Right ventricle myocardium superior (tissue), 1 donor: ENCODE data around the gene MYLK3. TPM values are rescaled to one million over a fixed set of nuclear protein-coding genes. Genes with fewer than 3 reads are reported as not detected.
"Not testable (repeated sequence)": the region's sequence is repeated elsewhere in the genome, so short reads cannot be mapped to it uniquely, and the experiment has no call there.

Source experiments
- ATAC-seq: fragments of 200-7000 bp; cut with Tn5 transposase; one replicate; pipeline ENCODE4 v1.9.1; 2020; ENCODE audit warnings: mild to moderate bottlenecking; ENCODE audit not compliant: poor library complexity
- DNase-seq: peaks from one replicate; pipeline ENCODE4 v3.0.0-alpha.2; 2020
- intact Hi-C: fragments of 100-400 bp; cut with DNase I; formaldehyde crosslinking; loops from one replicate; pipeline ENCODE4 v1.11.2; 2022
- total RNA-seq: library from RNA; stranded (reverse); fragmentation: NEBNext Ultra II Directional; extraction: Animal tissue kit (Norgen Biotek cat#: 25700); gene quantifications from one replicate; pipeline ENCODE4 v1.2.1, GENCODE V29; 2021
- donor health status: DM: no; HTN: yes; CAD: no; lungs with severe emphysema.

MYLK3 gene
- total RNA-seq, 1 donor from 2014 or later = 304 TPM

GRCh38 chr16:46702030-46702429, 46.1 kb downstream of the MYLK3 start:
- DNase-seq (no peak), ATAC-seq (no peak)
- intact Hi-C loops = no loop called here

GRCh38 chr16:46701615-46702014, 46.5 kb downstream of the MYLK3 start:
- ATAC-seq = no peak
- no peak for DNase-seq
- intact Hi-C loops = no loop called here

GRCh38 chr16:46700048-46700447, 48.1 kb downstream of the MYLK3 start:
- intact Hi-C loops = no loop called here
- no peak for DNase-seq
- ATAC-seq = no peak

DNA sequence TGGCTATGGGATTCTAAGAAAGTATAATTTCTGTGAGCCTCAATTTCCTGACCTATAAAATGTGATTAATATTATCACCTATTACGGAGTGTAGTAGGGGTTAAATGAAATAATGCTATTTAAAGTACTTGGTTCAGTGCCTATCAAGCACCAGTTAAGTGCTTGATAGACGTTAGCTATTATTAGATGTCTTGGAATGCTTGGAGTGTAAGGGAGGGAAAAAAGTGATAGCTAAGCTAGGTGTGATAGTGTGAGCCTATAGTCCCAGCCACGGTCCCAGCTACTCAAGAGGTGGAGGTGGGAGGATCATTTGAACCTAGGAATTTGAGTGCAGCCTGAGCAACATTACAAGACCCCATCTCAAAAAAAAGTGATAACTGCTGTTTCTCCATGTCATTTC, 51.2 kb downstream of the MYLK3 start:
- intact Hi-C loops = no loop called here
- DNase-seq (no peak), ATAC-seq (peak; percentile 62)

GRCh38 chr16:46695937-46696336, 52.2 kb downstream of the MYLK3 start:
- intact Hi-C loops = no loop called here
- DNase-seq = no peak
- ATAC-seq = no peak

GRCh38 chr16:46693598-46693997, 54.5 kb downstream of the MYLK3 start:
- DNase-seq (no peak), ATAC-seq (no peak)
- intact Hi-C loops = no loop called here

DNA sequence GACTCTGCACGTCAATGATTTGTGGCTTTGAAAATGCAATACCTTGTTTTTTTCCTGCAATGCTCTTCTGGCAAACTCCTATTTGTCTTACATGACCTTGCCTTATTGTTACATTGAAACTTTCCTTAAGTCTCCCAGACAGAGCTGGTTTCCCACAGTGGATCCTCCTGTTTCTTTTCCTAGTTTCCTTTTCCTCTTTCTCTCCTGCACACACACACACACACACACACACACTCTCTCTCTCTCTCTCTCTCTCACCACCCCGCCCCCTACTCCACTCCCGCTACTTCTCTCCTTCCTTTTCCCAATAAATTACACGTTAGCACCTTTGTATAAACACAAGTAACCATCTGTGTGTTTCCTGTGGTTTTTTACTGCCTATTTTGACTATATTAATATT, 56.4 kb downstream of the MYLK3 start:
- ATAC-seq (no peak), DNase-seq (no peak)
- intact Hi-C loops = no loop called here

DNA sequence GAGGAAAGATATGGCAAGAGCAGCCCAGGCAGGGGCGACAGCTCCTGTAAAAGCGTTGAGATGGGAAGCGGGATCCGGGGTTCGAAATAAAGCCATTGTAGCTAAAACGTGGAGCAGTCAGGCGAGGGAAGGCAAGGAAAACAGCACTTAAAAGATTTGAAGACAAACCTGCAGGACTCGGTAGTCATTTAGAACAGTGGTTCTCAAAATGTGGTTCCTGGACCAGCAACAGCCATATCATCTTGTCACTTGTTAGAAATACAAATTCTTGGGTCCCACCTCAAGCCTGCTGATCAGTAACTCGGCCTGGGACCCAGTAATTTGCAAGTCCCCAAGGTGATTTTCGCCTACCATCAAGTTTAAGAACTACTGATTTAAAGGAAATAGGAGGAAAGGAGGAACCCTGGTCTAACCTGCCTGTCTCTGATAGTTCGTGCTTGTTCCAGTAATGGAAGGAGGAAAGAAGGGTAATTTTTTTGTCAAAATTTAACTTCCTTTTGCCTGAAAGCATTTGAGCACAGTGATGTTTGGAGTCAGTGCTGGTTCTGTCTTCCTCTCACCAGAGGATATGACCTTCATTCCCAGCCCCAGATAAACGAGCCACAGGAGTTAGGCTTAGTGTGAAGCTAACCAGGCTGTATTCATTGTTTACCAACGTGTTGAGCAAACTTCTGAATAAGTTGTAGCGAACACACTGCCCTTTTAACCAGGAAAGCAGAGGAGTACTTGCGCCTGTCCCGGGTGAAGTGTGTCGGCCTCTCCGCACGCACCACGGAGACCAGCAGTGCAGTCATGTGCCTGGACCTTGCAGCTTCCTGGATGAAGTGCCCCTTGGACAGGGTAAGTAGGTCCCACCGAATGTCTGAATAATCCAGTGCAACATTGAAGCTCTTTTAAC, 57.6 kb downstream of the MYLK3 start:
- intact Hi-C loops = no loop called here
- no peak for DNase-seq
- no peak for ATAC-seq

DNA sequence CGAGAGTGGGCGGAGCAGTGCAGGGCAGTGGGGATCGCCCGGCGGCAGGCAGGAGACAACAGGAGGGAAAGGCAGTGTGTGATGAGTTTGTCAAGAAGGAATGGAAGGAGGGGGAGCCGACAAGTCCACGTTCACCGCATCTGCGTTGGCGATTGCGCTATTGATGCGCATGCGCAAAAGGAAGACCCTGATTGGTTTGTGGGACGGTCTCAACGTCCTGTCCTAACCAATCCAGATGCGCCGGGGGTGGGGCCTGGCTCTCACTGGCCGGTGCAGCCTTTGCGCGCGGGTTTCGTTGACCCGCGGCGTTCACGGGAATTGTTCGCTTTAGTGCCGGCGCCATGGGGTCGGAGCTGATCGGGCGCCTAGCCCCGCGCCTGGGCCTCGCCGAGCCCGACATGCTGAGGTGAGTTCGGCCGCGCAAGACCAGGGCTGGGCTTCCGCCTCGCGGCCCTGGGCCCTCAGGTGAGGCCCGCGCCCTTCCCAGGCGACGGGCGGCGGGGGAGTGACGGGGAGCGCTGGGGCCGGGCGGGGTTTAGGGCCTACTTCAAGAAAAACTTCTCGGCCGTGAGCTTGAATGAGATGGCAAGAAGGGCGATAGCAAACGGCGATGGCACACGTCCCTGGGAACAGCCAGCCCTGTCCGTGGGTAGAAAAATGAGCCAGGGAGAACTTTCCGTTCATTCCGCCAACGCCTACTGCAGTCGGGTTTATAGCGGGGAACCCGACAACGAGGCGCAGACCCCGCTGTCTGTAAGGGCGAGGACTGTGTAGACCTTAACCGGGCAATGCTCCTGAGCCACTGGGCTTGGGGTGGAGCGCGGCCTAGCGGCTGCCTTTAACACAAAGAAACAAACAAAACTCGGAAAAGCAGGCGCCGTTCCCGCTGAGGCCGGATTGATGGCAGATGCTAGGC, 58.5 kb downstream of the MYLK3 start, which contains the start of gene ORC6:
ORC6 (plus strand) TSS at position 295 of the 916 bp plus-strand sequence; CDS start at position 342, 47 bp downstream.
- peak; percentile 100 for DNase-seq
- peak; percentile 92 for ATAC-seq
- intact Hi-C loops = no loop called here

DNA sequence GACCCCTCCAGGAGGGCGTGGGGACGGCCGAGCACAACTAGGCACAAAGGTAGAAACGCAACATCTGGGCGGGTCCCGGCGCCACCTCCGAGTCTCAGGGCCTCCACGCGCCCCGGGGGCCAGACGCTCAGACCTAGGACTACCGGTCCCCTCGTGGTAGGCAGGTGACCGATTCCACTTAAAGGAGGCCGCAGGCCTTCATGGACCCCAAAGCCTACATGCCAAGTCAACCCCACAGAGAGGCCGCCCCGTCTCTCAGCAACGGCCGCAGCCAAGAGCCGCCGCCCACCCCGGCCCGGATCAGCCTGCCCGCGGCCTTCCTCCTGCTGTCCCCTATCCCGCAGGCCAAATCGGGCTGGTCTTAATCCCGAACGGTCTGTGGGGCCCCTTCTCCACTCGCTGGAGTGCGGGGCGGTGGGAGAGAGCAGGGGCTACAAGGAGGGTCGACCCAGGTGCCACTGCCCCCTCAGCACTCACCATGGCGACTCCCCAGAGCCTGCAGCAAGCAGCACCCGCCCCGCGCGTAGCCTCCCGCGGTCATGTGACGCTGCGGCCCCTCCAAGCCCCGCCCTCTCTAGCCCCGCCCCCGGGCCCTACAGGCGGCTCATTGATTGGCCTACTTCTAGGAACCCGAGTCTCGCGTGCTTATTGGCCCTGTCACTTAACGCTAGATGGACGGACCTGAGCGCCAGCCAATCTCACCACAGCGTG, 59.3 kb downstream of the MYLK3 start, which contains the start of gene VPS35:
VPS35 (minus strand) TSS at position 525 of the 711 bp plus-strand sequence; CDS start at position 480, 45 bp downstream.
- peak; percentile 96 for ATAC-seq
- intact Hi-C loops = no loop called here
- DNase-seq = peak; percentile 100

DNA sequence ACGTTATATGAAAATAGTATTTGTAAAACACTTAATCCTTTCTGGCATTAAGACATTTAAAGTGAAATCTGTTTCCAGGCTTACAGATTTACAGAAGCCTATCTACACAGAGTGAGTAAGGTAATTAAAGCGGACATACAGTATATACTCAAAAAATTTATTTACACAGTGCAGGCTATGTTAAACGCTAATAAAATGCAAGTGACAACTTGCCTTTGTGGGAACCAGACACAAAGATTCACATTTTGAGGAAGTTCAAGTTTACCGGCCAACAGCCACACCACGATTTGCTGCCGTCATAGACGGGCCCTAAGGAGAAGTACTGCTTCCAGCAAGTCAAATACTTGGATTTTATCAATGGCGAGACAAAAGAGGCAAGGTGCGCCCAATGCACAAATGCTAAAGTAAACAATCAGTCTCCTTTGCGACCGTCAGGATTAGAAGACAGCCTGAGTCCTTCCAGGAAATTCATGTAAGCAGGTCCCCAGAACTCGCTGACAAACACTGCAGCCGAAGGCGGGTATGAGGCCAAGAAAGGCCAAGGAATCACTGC, 60.0 kb downstream of the MYLK3 start:
- peak; percentile 58 for DNase-seq
- intact Hi-C loops = no loop called here
- no peak for ATAC-seq

DNA sequence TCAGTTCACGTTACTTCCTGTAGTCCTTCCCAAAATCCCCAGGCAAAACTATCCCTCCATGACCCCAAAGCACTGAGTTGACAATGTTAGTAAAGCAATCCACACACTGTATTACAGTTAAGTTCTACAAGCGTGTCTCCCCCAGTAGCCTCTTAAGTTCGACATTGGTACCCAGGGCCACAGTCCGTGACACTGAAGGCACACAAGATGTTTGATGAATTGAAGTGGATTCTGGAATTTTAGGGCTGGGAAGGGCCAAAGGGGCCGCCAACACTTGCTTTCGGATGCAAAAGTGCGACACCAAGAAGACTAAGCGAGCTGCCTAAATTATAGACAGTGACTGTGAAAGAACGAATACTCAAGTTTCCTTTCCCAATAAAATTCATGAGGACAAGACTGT, 60.7 kb downstream of the MYLK3 start:
- intact Hi-C loops = no loop called here
- DNase-seq (no peak), ATAC-seq (no peak)

DNA sequence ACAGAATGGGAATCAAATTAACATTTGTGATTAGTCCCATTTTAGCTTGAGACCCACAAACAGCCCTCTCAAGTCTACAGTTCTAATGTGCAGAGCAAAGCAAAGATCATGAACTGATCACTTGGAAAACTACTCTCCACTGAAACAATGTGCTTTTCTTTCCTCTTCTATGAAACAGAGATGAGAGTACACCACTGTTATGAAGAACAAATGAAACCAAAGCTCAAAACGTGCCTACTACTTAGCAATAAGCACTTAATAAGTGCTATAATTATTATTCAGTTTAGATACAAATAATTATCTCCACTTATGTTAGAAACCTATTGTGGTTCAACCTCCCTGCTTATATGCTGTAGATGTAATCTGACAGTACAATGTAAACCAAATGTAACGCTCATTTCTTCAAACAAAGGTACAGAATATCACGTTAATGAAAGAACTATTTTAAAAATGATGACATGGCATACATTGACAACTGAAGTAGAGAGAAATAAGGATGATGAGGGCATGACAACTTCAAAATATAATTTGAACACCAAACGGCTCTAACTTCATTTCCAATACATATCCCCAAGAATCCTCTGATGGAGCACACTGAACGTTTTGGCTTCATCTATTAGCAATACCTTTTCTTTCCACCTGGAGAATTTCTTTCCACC, 61.2 kb downstream of the MYLK3 start:
- intact Hi-C loops = no loop called here
- no peak for ATAC-seq
- DNase-seq = no peak

GRCh38 chr16:46681867-46682266, 66.3 kb downstream of the MYLK3 start:
- DNase-seq, ATAC-seq, intact Hi-C loops: not testable (repeated sequence)

- not testable (repeated sequence) for ATAC-seq
These were observed 70.2 kb downstream of the MYLK3 start for GRCh38 chr16:46677943-46678342.

GRCh38 chr16:46673320-46674013, 74.7 kb downstream of the MYLK3 start:
- peak; percentile 96 for ATAC-seq
- intact Hi-C loops = no loop called here
- no peak for DNase-seq

More at GRCh38 chr16:46677943-46678342, 70.2 kb downstream of the MYLK3 start:
- DNase-seq, intact Hi-C loops: not testable (repeated sequence)

DNA sequence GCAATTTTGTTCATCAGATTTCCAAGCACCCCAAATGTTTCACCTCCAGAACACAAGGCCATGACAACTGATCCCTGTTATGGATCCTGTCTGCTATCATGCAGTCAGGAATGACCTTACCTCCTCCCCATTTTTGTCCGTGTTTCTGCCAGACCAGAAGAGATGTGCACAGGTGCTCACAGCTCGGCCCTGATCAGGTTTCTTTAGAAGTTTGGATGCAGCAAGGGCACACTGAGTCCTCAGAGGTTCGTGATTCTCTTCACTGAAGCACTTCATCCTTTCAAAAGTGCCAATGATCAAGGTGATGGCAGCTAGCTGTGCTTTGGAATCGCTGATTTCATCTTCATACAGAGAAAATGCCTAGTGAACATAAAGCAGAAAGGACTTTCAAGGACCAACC, 86.0 kb downstream of the MYLK3 start:
- intact Hi-C loops = no loop called here
- DNase-seq (no peak), ATAC-seq (no peak)
